ENCODE measurements around the gene KNOP1.

- TF ChIP-seq CTCF (IDR thresholded peaks at IDR 0.05; ENCODE audit: low read length) (no peak), EZH2 (IDR thresholded peaks at IDR 0.05; ENCODE audit: borderline replicate concordance, low read length) (no peak)
Observed at GRCh38 chr16:19662351-19662750, 55.7 kb downstream of the KNOP1 start.
